Ishikawa (cell line): ENCODE measurements around the gene CCDC192.

ENCODE experiments used
- EP300 ChIP-seq: IDR thresholded peaks from 2 replicates; pipeline ENCODE4 v1.6.1; 2012; ENCODE audit warnings: borderline replicate concordance
- FOXM1 ChIP-seq: IDR thresholded peaks from 2 replicates; pipeline ENCODE4 v1.6.1; 2012; ENCODE audit warnings: low read depth, borderline replicate concordance
- NFIC ChIP-seq: IDR thresholded peaks from 2 replicates; pipeline ENCODE4 v1.6.1; 2012
- RAD21 ChIP-seq: IDR thresholded peaks from 2 replicates; pipeline ENCODE4 v1.6.1; 2012; ENCODE audit warnings: low read depth
- TAF1 ChIP-seq: IDR thresholded peaks from 2 replicates; pipeline ENCODE4 v1.6.1; 2012; ENCODE audit warnings: low read depth, mild to moderate bottlenecking
- TCF12 ChIP-seq: IDR thresholded peaks from 2 replicates; pipeline ENCODE4 v1.6.1; 2012; ENCODE audit warnings: low read depth
- TEAD4 ChIP-seq: IDR thresholded peaks from 2 replicates; pipeline ENCODE4 v1.6.1; 2012
- ZBTB7A ChIP-seq: IDR thresholded peaks from 2 replicates; pipeline ENCODE4 v1.6.1; 2012; ENCODE audit warnings: low read depth
- TF ChIP-seq, protein P1 (sequence below): IDR thresholded peaks from 2 replicates; pipeline ENCODE4 v1.6.1; 2012
- TF ChIP-seq, protein P2 (sequence below): IDR thresholded peaks from 2 replicates; pipeline ENCODE4 v1.6.1; 2012
- TF ChIP-seq, protein P3 (sequence below): IDR thresholded peaks from 2 replicates; pipeline ENCODE4 v1.6.1; 2012; ENCODE audit warnings: low read depth, mild to moderate bottlenecking

DNA sequence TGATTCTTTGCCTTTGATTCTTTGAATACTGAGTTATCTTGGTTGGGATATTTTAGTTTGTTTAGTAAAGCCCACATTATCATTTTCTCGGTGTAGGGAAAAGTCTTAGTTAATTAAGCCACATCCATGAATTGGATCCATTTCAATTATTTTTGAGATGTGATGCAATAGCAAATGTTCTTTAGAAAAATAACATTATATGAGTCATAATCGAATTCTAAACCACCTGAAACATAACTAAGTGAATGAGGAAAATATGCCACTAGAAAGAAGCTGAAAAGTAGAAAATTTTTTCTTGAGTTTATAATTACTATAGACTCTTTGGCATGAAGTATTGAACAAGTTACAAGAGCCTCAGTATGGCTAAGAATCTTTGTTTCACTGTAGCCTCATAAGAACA is 17.5 kb upstream of the CCDC192 start:
- no peak for TF ChIP-seq EP300
- TF ChIP-seq TAF1: no peak
- no peak for TF ChIP-seq FOXM1
- TF ChIP-seq, protein P1, sequence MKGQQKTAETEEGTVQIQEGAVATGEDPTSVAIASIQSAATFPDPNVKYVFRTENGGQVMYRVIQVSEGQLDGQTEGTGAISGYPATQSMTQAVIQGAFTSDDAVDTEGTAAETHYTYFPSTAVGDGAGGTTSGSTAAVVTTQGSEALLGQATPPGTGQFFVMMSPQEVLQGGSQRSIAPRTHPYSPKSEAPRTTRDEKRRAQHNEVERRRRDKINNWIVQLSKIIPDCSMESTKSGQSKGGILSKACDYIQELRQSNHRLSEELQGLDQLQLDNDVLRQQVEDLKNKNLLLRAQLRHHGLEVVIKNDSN: no peak
- TF ChIP-seq, protein P2, sequence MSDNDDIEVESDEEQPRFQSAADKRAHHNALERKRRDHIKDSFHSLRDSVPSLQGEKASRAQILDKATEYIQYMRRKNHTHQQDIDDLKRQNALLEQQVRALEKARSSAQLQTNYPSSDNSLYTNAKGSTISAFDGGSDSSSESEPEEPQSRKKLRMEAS: no peak
- no peak for TF ChIP-seq ZBTB7A
- TF ChIP-seq NFIC: no peak
- no peak for TF ChIP-seq TEAD4
- no peak for TF ChIP-seq TCF12
- TF ChIP-seq, protein P3, sequence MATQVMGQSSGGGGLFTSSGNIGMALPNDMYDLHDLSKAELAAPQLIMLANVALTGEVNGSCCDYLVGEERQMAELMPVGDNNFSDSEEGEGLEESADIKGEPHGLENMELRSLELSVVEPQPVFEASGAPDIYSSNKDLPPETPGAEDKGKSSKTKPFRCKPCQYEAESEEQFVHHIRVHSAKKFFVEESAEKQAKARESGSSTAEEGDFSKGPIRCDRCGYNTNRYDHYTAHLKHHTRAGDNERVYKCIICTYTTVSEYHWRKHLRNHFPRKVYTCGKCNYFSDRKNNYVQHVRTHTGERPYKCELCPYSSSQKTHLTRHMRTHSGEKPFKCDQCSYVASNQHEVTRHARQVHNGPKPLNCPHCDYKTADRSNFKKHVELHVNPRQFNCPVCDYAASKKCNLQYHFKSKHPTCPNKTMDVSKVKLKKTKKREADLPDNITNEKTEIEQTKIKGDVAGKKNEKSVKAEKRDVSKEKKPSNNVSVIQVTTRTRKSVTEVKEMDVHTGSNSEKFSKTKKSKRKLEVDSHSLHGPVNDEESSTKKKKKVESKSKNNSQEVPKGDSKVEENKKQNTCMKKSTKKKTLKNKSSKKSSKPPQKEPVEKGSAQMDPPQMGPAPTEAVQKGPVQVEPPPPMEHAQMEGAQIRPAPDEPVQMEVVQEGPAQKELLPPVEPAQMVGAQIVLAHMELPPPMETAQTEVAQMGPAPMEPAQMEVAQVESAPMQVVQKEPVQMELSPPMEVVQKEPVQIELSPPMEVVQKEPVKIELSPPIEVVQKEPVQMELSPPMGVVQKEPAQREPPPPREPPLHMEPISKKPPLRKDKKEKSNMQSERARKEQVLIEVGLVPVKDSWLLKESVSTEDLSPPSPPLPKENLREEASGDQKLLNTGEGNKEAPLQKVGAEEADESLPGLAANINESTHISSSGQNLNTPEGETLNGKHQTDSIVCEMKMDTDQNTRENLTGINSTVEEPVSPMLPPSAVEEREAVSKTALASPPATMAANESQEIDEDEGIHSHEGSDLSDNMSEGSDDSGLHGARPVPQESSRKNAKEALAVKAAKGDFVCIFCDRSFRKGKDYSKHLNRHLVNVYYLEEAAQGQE: no peak
- no peak for TF ChIP-seq RAD21
